Measurements from ENCODE around the gene SHROOM3.

The SHROOM3 gene

GRCh38 chr4:76527666-76528065, 92.6 kb downstream of the SHROOM3 start:
- Histone ChIP-seq H3K4me3 (ENCODE audit: insufficient read depth, low read length, poor library complexity, severe bottlenecking) (no peak overlapping the region), H3K27ac (ENCODE audit: low read depth, low read length) (no peak overlapping the region)

GRCh38 chr4:76531597-76531996, 96.6 kb downstream of the SHROOM3 start:
- Histone ChIP-seq H3K9me2 (replicated peaks; ENCODE audit: insufficient read depth, low read length) (no peaks in the 10 kb centered on the region), H4K20me1 (ENCODE audit: low read depth, low read length) (no peaks in the 10 kb centered on the region), H2AFZ (ENCODE audit: low read depth, low read length, severe bottlenecking) (no peak overlapping the region), H3K79me2 (ENCODE audit: insufficient read depth, low read length) (no peaks in the 10 kb centered on the region), H3K27ac (ENCODE audit: low read depth, low read length) (no peak overlapping the region), H3K9ac (ENCODE audit: low read length) (no peak overlapping the region), H3K4me2 (ENCODE audit: low read depth, low read length, poor library complexity, severe bottlenecking) (no peak overlapping the region), H3K36me3 (ENCODE audit: low read length) (no peaks in the 10 kb centered on the region), H3K4me3 (ENCODE audit: insufficient read depth, low read length, poor library complexity, severe bottlenecking) (no peak overlapping the region), H3K27me3 (ENCODE audit: low read length) (no peaks in the 10 kb centered on the region), H3K9me3 (ENCODE audit: insufficient read depth, low read length) (no peaks in the 10 kb centered on the region), H3F3A (ENCODE audit: insufficient read depth) (no peaks in the 10 kb centered on the region)
- no peak for TF ChIP-seq EZH2phosphoT487 (conservative IDR thresholded peaks at IDR 0.05; ENCODE audit: low read length)

More at GRCh38 chr4:76527666-76528065, 92.6 kb downstream of the SHROOM3 start:
- H3K9ac ChIP-seq (ENCODE audit: low read length) = no peak overlapping the region
- H4K20me1 ChIP-seq (ENCODE audit: low read depth, low read length) = no peaks in the 10 kb centered on the region
- no peaks in the 10 kb centered on the region for H3K36me3 ChIP-seq (ENCODE audit: low read length)
- no peak overlapping the region for H2AFZ ChIP-seq (ENCODE audit: low read depth, low read length, severe bottlenecking)
- H3K4me2 ChIP-seq (ENCODE audit: low read depth, low read length, poor library complexity, severe bottlenecking) = no peak overlapping the region
- TF ChIP-seq EZH2phosphoT487 (conservative IDR thresholded peaks at IDR 0.05; ENCODE audit: low read length) = no peak
- TF ChIP-seq CTCF (IDR thresholded peaks at IDR 0.05; ENCODE audit: insufficient read depth, low read length, poor library complexity, severe bottlenecking) = no peak
- no peaks in the 10 kb centered on the region for H3F3A ChIP-seq (ENCODE audit: insufficient read depth)
- H3K9me2 ChIP-seq (replicated peaks; ENCODE audit: insufficient read depth, low read length) = no peaks in the 10 kb centered on the region
- no peaks in the 10 kb centered on the region for H3K79me2 ChIP-seq (ENCODE audit: insufficient read depth, low read length)
- no peaks in the 10 kb centered on the region for H3K27me3 ChIP-seq (ENCODE audit: low read length)
- H3K9me3 ChIP-seq (ENCODE audit: insufficient read depth, low read length) = no peaks in the 10 kb centered on the region

- Histone ChIP-seq H3K27ac (ENCODE audit: low read depth, low read length) (no peak overlapping the region), H3K27me3 (ENCODE audit: low read length) (no peaks in the 10 kb centered on the region), H3K4me2 (ENCODE audit: low read depth, low read length, poor library complexity, severe bottlenecking) (no peak overlapping the region), H3K36me3 (ENCODE audit: low read length) (no peaks in the 10 kb centered on the region), H3K79me2 (ENCODE audit: insufficient read depth, low read length) (no peaks in the 10 kb centered on the region), H3K9me3 (ENCODE audit: insufficient read depth, low read length) (no peaks in the 10 kb centered on the region), H3K9me2 (replicated peaks; ENCODE audit: insufficient read depth, low read length) (no peaks in the 10 kb centered on the region), H4K20me1 (ENCODE audit: low read depth, low read length) (no peaks in the 10 kb centered on the region), H3K4me3 (ENCODE audit: insufficient read depth, low read length, poor library complexity, severe bottlenecking) (no peak overlapping the region), H2AFZ (ENCODE audit: low read depth, low read length, severe bottlenecking) (no peak overlapping the region), H3F3A (ENCODE audit: insufficient read depth) (no peaks in the 10 kb centered on the region), H3K9ac (ENCODE audit: low read length) (no peak overlapping the region)
- no peak for TF ChIP-seq CTCF (IDR thresholded peaks at IDR 0.05; ENCODE audit: insufficient read depth, low read length, poor library complexity, severe bottlenecking)
- no peak for TF ChIP-seq EZH2phosphoT487 (conservative IDR thresholded peaks at IDR 0.05; ENCODE audit: low read length)
Measured at GRCh38 chr4:76532805-76533204, 97.8 kb downstream of the SHROOM3 start.

GRCh38 chr4:76533314-76533713, 98.3 kb downstream of the SHROOM3 start:
- no peaks in the 10 kb centered on the region for H3K36me3 ChIP-seq (ENCODE audit: low read length)
- H3K27me3 ChIP-seq (ENCODE audit: low read length) = no peaks in the 10 kb centered on the region
- no peak overlapping the region for H3K9ac ChIP-seq (ENCODE audit: low read length)
- H3F3A ChIP-seq (ENCODE audit: insufficient read depth) = no peaks in the 10 kb centered on the region
- H3K4me2 ChIP-seq (ENCODE audit: low read depth, low read length, poor library complexity, severe bottlenecking) = no peak overlapping the region
- no peaks in the 10 kb centered on the region for H3K9me2 ChIP-seq (replicated peaks; ENCODE audit: insufficient read depth, low read length)
- H3K4me3 ChIP-seq (ENCODE audit: insufficient read depth, low read length, poor library complexity, severe bottlenecking) = no peak overlapping the region
- H2AFZ ChIP-seq (ENCODE audit: low read depth, low read length, severe bottlenecking) = no peak overlapping the region
- H3K27ac ChIP-seq (ENCODE audit: low read depth, low read length) = no peak overlapping the region
- TF ChIP-seq EZH2phosphoT487 (conservative IDR thresholded peaks at IDR 0.05; ENCODE audit: low read length) (no peak), CTCF (IDR thresholded peaks at IDR 0.05; ENCODE audit: insufficient read depth, low read length, poor library complexity, severe bottlenecking) (no peak)
- H3K9me3 ChIP-seq (ENCODE audit: insufficient read depth, low read length) = no peaks in the 10 kb centered on the region
- H4K20me1 ChIP-seq (ENCODE audit: low read depth, low read length) = no peaks in the 10 kb centered on the region
- no peaks in the 10 kb centered on the region for H3K79me2 ChIP-seq (ENCODE audit: insufficient read depth, low read length)
